HepG2 (cell line): ENCODE results near the gene KLF6. TPM values are rescaled to one million over a fixed set of nuclear protein-coding genes. Genes with fewer than 3 reads are reported as not detected.

Experiments
- ESRRA ChIP-seq: sonication (generic); formaldehyde crosslinking; IDR thresholded peaks from 2 replicates; pipeline ENCODE4 v1.5.1; 2020; ENCODE audit warnings: mild to moderate bottlenecking, low read depth, missing genetic modification reagents
- FOXM1 ChIP-seq: sonication (generic); formaldehyde crosslinking; IDR thresholded peaks from 2 replicates; pipeline ENCODE4 v1.5.0; 2020; ENCODE audit warnings: missing genetic modification reagents
- GTF3A ChIP-seq: sonication (generic); formaldehyde crosslinking; conservative IDR thresholded peaks from 2 replicates; pipeline ENCODE4 v1.4.0; 2020; ENCODE audit warnings: mild to moderate bottlenecking, missing genetic modification reagents
- MZF1 ChIP-seq: sonication (generic); formaldehyde crosslinking; IDR thresholded peaks from 2 replicates; pipeline ENCODE4 v1.8.1; 2023; ENCODE audit warnings: mild to moderate bottlenecking, missing genetic modification reagents, borderline replicate concordance
- NFIB ChIP-seq: sonication (generic); formaldehyde crosslinking; IDR thresholded peaks from 2 replicates; pipeline ENCODE4 v1.9.0; 2021; ENCODE audit warnings: missing genetic modification reagents, mild to moderate bottlenecking, borderline replicate concordance
- STAG1 ChIP-seq: sonication (generic); formaldehyde crosslinking; IDR thresholded peaks from 2 replicates; pipeline ENCODE4 v1.4.0; 2020; ENCODE audit warnings: missing genetic modification reagents
- TOPORS ChIP-seq: sonication (generic); formaldehyde crosslinking; IDR thresholded peaks from 2 replicates; pipeline ENCODE4 v1.8.0; 2023; ENCODE audit warnings: mild to moderate bottlenecking, missing genetic modification reagents
- ZNF335 ChIP-seq: sonication (generic); formaldehyde crosslinking; IDR thresholded peaks from 2 replicates; pipeline ENCODE4 v1.4.0; 2020; ENCODE audit warnings: missing genetic modification reagents
- ZNF552 ChIP-seq: sonication (generic); formaldehyde crosslinking; IDR thresholded peaks from 2 replicates; pipeline ENCODE4 v1.9.0; 2022; ENCODE audit warnings: missing genetic modification reagents, mild to moderate bottlenecking, borderline replicate concordance
- ZNF607 ChIP-seq: sonication (generic); formaldehyde crosslinking; IDR thresholded peaks from 2 replicates; pipeline ENCODE4 v1.5.1; 2020; ENCODE audit warnings: missing genetic modification reagents, mild to moderate bottlenecking, borderline replicate concordance
- ZNF629 ChIP-seq: sonication (generic); formaldehyde crosslinking; conservative IDR thresholded peaks from 2 replicates; pipeline ENCODE4 v1.5.0; 2020; ENCODE audit warnings: missing genetic modification reagents
- ZNF644 ChIP-seq: IDR thresholded peaks from 2 replicates; pipeline ENCODE4 v1.6.1; 2016; ENCODE audit warnings: low read depth
- ZNF709 ChIP-seq: sonication (generic); formaldehyde crosslinking; IDR thresholded peaks from 2 replicates; pipeline ENCODE4 v1.5.0; 2020; ENCODE audit warnings: mild to moderate bottlenecking, missing genetic modification reagents
- polyA plus RNA-seq, 8 experiments: library from polyadenylated mRNA; depleted of rRNA in 3 of 8; stranded (reverse) in 7 of 8; unstranded in 1 of 8; fragments of >200 nt; fragmentation: Illumina TruSeq in 4 of 8; extraction: Trizol in 4 of 8; gene quantifications; 2 replicates each; pipeline versions ENCODE4 v1.2.1 to v1.2.3, GENCODE V29; 2011 to 2016; ENCODE audit warnings: low read depth in 4 of 8, missing spikeins in 1 of 8, mixed read lengths in 1 of 8; ENCODE audit not compliant: insufficient read depth in 1 of 8
- total RNA-seq, 5 experiments: library from RNA; depleted of rRNA; stranded (reverse); fragments of >200 nt; fragmentation: Illumina TruSeq; extraction: Trizol; gene quantifications; 2 replicates each; pipeline ENCODE4 v1.2.3, GENCODE V29; 2016; ENCODE audit warnings: low read depth in 1 of 5
- TF ChIP-seq, protein P1 (sequence below): sonication (generic); formaldehyde crosslinking; IDR thresholded peaks from 2 replicates; pipeline ENCODE4 v1.4.0; 2020; ENCODE audit warnings: mild to moderate bottlenecking, missing genetic modification reagents
- TF ChIP-seq, protein P2 (sequence below): IDR thresholded peaks from 2 replicates; pipeline ENCODE4 v1.6.1; 2018; ENCODE audit warnings: missing genetic modification reagents, mild to moderate bottlenecking, missing compliant biosample characterization
- TF ChIP-seq, protein P3 (sequence below): sonication (generic); formaldehyde crosslinking; IDR thresholded peaks from 2 replicates; pipeline ENCODE4 v1.4.0; 2020; ENCODE audit warnings: missing genetic modification reagents, mild to moderate bottlenecking, borderline replicate concordance
- TF ChIP-seq, protein P4 (sequence below): sonication (generic); formaldehyde crosslinking; IDR thresholded peaks from 2 replicates; pipeline ENCODE4 v1.4.0; 2020; ENCODE audit warnings: mild to moderate bottlenecking, missing genetic modification reagents

Gene KLF6
- total and polyA plus RNA-seq, 2 of the 13 experiments (the other 11 are each of a cell fraction or from before 2014, with no cell fraction given): 27.0 to 71.9 TPM

DNA sequence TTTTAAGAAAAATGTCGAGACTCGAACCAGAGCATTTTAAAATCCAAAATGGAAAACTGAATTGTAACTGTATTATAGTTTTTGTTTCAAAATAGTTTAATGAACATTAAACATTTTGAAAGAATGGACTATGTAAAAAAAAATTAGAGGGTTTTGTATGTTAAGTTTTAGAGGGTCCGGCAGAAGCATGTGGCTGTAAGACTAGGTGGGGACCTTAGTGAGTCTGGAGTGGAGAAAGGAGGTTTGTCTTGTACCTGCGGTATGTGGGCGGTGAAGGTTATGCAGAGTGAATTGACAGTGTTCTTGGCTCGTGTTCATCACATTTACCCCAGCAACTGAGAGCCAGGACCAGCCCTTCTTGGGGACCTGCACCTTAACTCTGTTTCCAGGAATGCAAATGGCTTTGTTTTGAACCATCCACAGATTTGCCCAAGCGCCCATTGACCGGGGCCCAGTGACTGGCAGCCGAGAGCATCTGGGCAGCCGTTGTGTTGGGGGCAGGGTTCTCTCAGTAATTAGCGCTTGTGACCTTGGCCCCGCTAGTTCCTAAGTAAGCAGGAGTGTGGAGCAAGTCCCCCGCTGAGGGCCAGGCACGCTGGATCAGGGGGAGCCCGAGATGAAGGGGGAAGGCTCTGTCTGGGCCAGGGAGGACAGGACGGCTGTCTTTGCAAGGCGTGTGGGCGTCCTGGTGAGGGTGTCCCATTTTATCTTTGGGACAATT lies 1.4 kb upstream of the KLF6 start (continued):
- TF ChIP-seq, protein P1, sequence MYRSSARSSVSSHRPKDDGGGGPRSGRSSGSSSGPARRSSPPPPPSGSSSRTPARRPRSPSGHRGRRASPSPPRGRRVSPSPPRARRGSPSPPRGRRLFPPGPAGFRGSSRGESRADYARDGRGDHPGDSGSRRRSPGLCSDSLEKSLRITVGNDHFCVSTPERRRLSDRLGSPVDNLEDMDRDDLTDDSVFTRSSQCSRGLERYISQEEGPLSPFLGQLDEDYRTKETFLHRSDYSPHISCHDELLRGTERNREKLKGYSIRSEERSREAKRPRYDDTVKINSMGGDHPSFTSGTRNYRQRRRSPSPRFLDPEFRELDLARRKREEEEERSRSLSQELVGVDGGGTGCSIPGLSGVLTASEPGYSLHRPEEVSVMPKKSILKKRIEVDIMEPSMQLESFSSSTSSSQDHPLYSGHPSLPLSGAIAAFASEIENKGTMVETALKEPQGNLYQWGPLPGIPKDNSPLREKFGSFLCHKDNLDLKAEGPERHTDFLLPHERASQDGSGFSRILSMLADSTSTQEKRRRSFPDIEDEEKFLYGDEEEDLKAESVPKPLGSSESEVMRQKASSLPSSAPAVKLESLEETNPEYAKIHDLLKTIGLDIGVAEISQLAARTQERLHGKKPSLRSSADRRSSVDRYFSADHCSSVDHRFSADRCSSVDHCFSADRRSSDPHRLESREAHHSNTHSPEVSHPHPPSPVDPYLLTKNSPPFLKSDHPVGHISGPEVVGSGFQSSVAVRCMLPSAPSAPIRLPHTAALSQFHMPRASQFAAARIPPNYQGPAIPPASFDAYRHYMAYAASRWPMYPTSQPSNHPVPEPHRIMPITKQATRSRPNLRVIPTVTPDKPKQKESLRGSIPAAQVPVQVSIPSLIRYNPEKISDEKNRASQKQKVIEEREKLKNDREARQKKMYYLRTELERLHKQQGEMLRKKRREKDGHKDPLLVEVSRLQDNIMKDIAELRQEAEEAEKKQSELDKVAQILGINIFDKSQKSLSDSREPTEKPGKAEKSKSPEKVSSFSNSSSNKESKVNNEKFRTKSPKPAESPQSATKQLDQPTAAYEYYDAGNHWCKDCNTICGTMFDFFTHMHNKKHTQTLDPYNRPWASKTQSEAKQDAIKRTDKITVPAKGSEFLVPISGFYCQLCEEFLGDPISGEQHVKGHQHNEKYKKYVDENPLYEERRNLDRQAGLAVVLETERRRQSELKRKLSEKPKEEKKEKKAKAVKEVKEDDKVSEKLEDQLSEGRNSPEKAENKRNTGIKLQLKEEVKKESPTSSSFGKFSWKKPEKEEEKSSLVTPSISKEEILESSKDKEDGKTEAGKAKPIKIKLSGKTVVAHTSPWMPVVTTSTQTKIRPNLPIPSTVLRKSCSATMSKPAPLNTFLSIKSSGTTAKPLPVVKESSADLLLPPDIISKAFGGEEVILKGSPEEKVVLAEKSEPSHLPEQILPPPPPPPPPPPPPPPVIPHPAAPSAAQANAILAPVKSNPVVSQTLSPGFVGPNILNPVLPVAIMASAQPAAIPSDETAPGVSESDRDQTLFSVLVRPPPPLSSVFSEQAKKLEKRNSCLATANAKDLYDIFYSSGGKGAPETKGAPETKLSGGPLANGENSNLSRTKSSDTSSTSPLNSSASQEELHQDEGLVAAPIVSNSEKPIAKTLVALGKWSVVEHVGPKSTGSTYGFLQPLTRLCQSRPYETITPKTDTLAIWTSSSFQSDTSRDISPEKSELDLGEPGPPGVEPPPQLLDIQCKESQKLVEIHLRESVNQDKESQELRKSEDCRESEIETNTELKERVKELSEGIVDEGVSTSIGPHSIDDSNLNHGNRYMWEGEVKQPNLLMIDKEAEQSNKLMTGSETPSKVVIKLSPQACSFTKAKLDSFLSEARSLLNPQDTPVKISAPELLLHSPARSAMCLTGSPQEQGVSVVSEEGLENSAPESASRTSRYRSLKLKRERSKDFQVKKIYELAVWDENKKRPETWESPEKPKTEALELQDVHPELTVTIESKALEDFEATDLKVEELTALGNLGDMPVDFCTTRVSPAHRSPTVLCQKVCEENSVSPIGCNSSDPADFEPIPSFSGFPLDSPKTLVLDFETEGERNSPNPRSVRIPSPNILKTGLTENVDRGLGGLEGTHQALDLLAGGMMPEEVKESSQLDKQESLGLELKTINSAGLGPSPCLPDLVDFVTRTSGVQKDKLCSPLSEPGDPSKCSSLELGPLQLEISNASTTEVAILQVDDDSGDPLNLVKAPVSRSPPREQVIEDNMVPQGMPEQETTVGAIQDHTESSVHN (CRISPR knock-in tag): peak; percentile 88
- TF ChIP-seq ZNF644 (CRISPR knock-in tag) (no peak; the same call in 1 of the 2 replicates), ZNF552 (no peak), ZNF629 (CRISPR knock-in tag) (no peak), STAG1 (CRISPR knock-in tag) (peak; percentile 52; the same call in 1 of the 2 replicates), ZNF709 (CRISPR knock-in tag) (no peak; the same call in 1 of the 2 replicates), ZNF335 (CRISPR knock-in tag) (no peak), NFIB (no peak), ESRRA (CRISPR knock-in tag) (0 out of 2 replicates have a peak, but pooled peaks have one; percentile 28), ZNF607 (CRISPR knock-in tag) (no peak), GTF3A (CRISPR knock-in tag) (no peak), TOPORS (CRISPR knock-in tag) (no peak), FOXM1 (CRISPR knock-in tag) (no peak), MZF1 (CRISPR knock-in tag) (no peak)
- TF ChIP-seq, protein P2, sequence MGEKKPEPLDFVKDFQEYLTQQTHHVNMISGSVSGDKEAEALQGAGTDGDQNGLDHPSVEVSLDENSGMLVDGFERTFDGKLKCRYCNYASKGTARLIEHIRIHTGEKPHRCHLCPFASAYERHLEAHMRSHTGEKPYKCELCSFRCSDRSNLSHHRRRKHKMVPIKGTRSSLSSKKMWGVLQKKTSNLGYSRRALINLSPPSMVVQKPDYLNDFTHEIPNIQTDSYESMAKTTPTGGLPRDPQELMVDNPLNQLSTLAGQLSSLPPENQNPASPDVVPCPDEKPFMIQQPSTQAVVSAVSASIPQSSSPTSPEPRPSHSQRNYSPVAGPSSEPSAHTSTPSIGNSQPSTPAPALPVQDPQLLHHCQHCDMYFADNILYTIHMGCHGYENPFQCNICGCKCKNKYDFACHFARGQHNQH: peak; percentile 86
- TF ChIP-seq, protein P3, sequence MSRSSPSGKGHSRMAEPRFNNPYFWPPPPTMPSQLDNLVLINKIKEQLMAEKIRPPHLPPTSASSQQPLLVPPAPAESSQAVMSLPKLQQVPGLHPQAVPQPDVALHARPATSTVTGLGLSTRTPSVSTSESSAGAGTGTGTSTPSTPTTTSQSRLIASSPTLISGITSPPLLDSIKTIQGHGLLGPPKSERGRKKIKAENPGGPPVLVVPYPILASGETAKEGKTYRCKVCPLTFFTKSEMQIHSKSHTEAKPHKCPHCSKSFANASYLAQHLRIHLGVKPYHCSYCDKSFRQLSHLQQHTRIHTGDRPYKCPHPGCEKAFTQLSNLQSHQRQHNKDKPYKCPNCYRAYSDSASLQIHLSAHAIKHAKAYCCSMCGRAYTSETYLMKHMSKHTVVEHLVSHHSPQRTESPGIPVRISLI (CRISPR knock-in tag): peak; percentile 72; the same call in 1 of the 2 replicates
- TF ChIP-seq, protein P4, sequence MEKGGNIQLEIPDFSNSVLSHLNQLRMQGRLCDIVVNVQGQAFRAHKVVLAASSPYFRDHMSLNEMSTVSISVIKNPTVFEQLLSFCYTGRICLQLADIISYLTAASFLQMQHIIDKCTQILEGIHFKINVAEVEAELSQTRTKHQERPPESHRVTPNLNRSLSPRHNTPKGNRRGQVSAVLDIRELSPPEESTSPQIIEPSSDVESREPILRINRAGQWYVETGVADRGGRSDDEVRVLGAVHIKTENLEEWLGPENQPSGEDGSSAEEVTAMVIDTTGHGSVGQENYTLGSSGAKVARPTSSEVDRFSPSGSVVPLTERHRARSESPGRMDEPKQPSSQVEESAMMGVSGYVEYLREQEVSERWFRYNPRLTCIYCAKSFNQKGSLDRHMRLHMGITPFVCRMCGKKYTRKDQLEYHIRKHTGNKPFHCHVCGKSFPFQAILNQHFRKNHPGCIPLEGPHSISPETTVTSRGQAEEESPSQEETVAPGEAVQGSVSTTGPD (CRISPR knock-in tag): no peak
